PFSK-1 (cell line): ENCODE results near the gene HDHD3.

Experiments
- FOXP2 ChIP-seq: optimal IDR thresholded peaks from 2 replicates; pipeline ENCODE3; 2011; ENCODE audit warnings: borderline replicate concordance, control low read depth, inconsistent platforms; ENCODE audit not compliant: insufficient read depth; ENCODE audit errors: extremely low read length, extremely low read depth
- POLR2AphosphoS5 ChIP-seq: IDR thresholded peaks from 2 replicates; pipeline ENCODE4 v1.6.1; 2012; ENCODE audit warnings: low read depth, mild to moderate bottlenecking, control low read depth, low read length, moderate library complexity
- REST ChIP-seq, 2 experiments: IDR thresholded peaks; 2 replicates each; pipeline versions ENCODE4 v1.6.1 to v1.8.0; 2011 to 2012; ENCODE audit warnings: low read depth in 2 of 2, low read length in 2 of 2, control low read depth in 1 of 2, inconsistent platforms in 1 of 2, mild to moderate bottlenecking in 1 of 2, moderate library complexity in 1 of 2; ENCODE audit not compliant: insufficient read depth in 1 of 2
- SIN3A ChIP-seq: IDR thresholded peaks from 2 replicates; pipeline ENCODE4 v1.6.1; 2012; ENCODE audit warnings: mild to moderate bottlenecking, low read length, moderate library complexity, borderline replicate concordance; ENCODE audit not compliant: insufficient read depth
- TAF1 ChIP-seq: IDR thresholded peaks from 2 replicates; pipeline ENCODE4 v1.6.1; 2012; ENCODE audit warnings: low read length, control low read depth, borderline replicate concordance; ENCODE audit not compliant: insufficient read depth

HDHD3 gene

GRCh38 chr9:113410207-113410864 is 33.5 kb upstream of the HDHD3 start, which contains the start of the genes C9orf43 and POLE3:
TSS of gene C9orf43 (plus strand) at chr9:113410747. CDS start at chr9:113413494, 2,747 bp downstream.
TSS of gene POLE3 (minus strand) at chr9:113410675. CDS start at chr9:113410293, 382 bp downstream.
- TF ChIP-seq TAF1: peak; percentile 72; the same call in 1 of the 2 replicates
- TF ChIP-seq POLR2AphosphoS5: peak; percentile 65
- TF ChIP-seq FOXP2: peak; percentile 90
- peak; percentile 81; the same call in 1 of the 2 replicates for TF ChIP-seq SIN3A
- peak in 1 of 2 experiments; percentile 12; a peak in 1 of 4 replicates for TF ChIP-seq REST (IDR thresholded peaks at IDR 0.05; ENCODE audit: insufficient read depth in 1 of 2, low read depth in 2 of 2, low read length in 2 of 2)

GRCh38 chr9:113409883-113410206 is 33.1 kb upstream of the HDHD3 start:
- TF ChIP-seq FOXP2 (no peak), TAF1 (no peak), REST (IDR thresholded peaks at IDR 0.05; ENCODE audit: insufficient read depth in 1 of 2, low read depth in 2 of 2, low read length in 2 of 2) (no peak), POLR2AphosphoS5 (no peak), SIN3A (no peak)

- TF ChIP-seq REST (IDR thresholded peaks at IDR 0.05; ENCODE audit: insufficient read depth in 1 of 2, low read depth in 2 of 2, low read length in 2 of 2): no peak
- TF ChIP-seq FOXP2: no peak
- no peak for TF ChIP-seq POLR2AphosphoS5
- no peak for TF ChIP-seq TAF1
- no peak for TF ChIP-seq SIN3A
Observed at GRCh38 chr9:113409481-113409880, 32.7 kb upstream of the HDHD3 start.

DNA sequence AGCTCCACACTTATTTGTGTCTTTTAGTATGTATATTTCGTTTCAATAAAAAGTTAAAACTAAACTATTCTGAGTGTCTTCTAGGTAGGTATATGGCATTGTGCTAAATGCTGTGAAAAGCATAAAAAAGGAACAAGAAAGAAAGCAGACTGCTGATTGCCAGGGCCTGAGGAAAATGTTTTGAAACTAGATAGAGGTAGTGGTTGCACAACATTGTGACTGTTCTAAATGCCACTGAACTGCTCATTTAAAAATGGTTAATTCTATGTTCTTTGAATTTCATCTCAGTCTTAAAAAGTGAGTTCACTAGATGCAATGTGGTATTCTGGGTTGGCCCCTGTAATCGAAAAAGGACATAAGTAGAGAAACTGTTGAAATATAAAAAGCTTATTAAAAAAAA is 26.9 kb upstream of the HDHD3 start:
- TF ChIP-seq SIN3A (no peak), FOXP2 (no peak), REST (IDR thresholded peaks at IDR 0.05; ENCODE audit: insufficient read depth in 1 of 2, low read depth in 2 of 2, low read length in 2 of 2) (no peak), POLR2AphosphoS5 (no peak), TAF1 (no peak)
